ENCODE results near the gene GHITM. TPM values are rescaled to one million over a fixed set of nuclear protein-coding genes. Genes with fewer than 3 reads are reported as not detected.

GHITM gene
- total and polyA plus RNA-seq, 2 of the 8 experiments (the other 6 are each of a cell fraction or from before 2014, with no cell fraction given), result 86.2 to 97.0 TPM

DNA sequence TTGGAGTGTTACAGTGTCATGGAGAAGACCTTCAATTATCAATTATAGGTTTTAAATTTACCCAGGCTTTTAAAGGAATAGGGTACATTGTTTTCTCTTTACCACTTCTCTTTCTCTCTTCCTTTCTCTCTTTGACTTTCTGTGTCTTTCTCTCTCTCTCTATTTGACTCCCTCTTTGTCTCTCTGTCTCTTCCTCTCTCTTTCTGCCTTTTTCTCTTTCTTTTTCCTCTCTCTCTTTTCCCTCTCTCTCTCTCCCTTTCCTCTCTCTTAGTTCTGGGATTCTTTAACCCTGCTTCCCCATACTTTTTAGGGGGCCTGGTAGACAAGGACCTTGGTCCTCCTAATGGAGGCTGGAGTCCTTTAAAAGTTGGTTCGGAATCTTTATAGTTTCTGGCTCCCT lies 15.9 kb upstream of the GHITM start:
- Histone ChIP-seq H2AFZ (ENCODE audit: low read length) (no peak overlapping the region), H3K4me2 (ENCODE audit: insufficient read depth in 1 of 2, low read depth in 2 of 2, low read length in 2 of 2) (no peak overlapping the region), H4K5ac (ENCODE audit: insufficient read length, low read depth, low read length) (no peak overlapping the region), H2BK12ac (ENCODE audit: low read depth, low read length) (no peak overlapping the region), H3K18ac (ENCODE audit: extremely low read depth, low read length) (no peak overlapping the region), H2BK15ac (ENCODE audit: low read length) (no peak overlapping the region), H3K27ac (ENCODE audit: low read depth, low read length) (no peak overlapping the region), H3K9me3 (ENCODE audit: insufficient read depth in 2 of 2, low read depth in 1 of 2, low read length in 1 of 2) (peaks cover 20 to 23% of the 10 kb centered on the region in 2 experiments), H3K9ac (replicated peaks in 1 of 4; ENCODE audit: extremely low read depth in 1 of 4, low read depth in 3 of 4, low read length in 3 of 4) (no peak overlapping the region), H2AK5ac (ENCODE audit: low read depth, low read length) (no peak overlapping the region), H3K4me3 (ENCODE audit: extremely low read depth in 1 of 4, insufficient read depth in 2 of 4, low read depth in 3 of 4, low read length in 4 of 4) (no peak overlapping the region), H2BK5ac (ENCODE audit: low read depth, low read length) (no peak overlapping the region), H3K27me3 (replicated peaks in 1 of 4; ENCODE audit: control insufficient read depth in 3 of 4, extremely low read depth in 1 of 4, insufficient read depth in 3 of 4, low read length in 3 of 4) (no peaks in the 10 kb centered on the region), H3K36me3 (ENCODE audit: control insufficient read depth in 2 of 4, insufficient read depth in 4 of 4, low read length in 3 of 4) (no peaks in the 10 kb centered on the region), H4K20me1 (replicated peaks in 1 of 2; ENCODE audit: control insufficient read depth in 1 of 2, insufficient read depth in 2 of 2, low read length in 2 of 2) (no peaks in the 10 kb centered on the region), H2BK20ac (ENCODE audit: low read length) (no peak overlapping the region), H4K91ac (replicated peaks; ENCODE audit: insufficient read length, low read length) (no peak overlapping the region), H3K79me1 (ENCODE audit: low read depth, low read length) (no peaks in the 10 kb centered on the region), H3K4ac (replicated peaks; ENCODE audit: insufficient read length, low read depth, low read length) (no peak overlapping the region), H3K79me2 (ENCODE audit: control insufficient read depth in 1 of 2, insufficient read depth in 2 of 2, low read length in 2 of 2) (no peaks in the 10 kb centered on the region), H3K23me2 (ENCODE audit: low read depth, low read length) (peaks cover 1% of the 10 kb centered on the region; the same call in 1 of the 2 replicates), H2BK120ac (replicated peaks; ENCODE audit: low read depth, low read length) (no peak overlapping the region), H3K14ac (ENCODE audit: insufficient read length) (no peak overlapping the region), H4K8ac (ENCODE audit: extremely low read depth, insufficient read depth, low read length) (no peak overlapping the region), H3K23ac (ENCODE audit: insufficient read length) (no peak overlapping the region), H3K4me1 (replicated peaks in 1 of 4; ENCODE audit: control insufficient read depth in 3 of 4, insufficient read depth in 4 of 4, low read length in 3 of 4) (no peaks in the 10 kb centered on the region), H3K56ac (replicated peaks; ENCODE audit: insufficient read length, low read depth, low read length) (no peak overlapping the region)
- DNase-seq (ENCODE audit: low read depth in 1 of 2, low spot score in 2 of 2), result no peak
- ChIA-PET POLR2A (ENCODE audit: partially characterized antibody) (no interaction called here), CTCF (ENCODE audit: partially characterized antibody) (interaction anchor here (0.7 to 1.5 kb wide), 2 partner anchors 9 to 77 kb away, joined by 3 to 6 read pairs; no protein-coding TSS in a partner anchor)
- 100% methylated on average over 1 of the region's 1 CpG; no CpG with 5 or more reads in 1 of the 2 experiments for WGBS, 2 experiments (ENCODE audit: extremely low coverage in 1 of 2, insufficient coverage in 1 of 2, insufficient read length in 1 of 2, insufficient replicate concordance in 2 of 2, low coverage in 1 of 2, low lambda C conversion rate in 2 of 2, missing lambda C conversion rate in 1 of 2)
- FAIRE-seq, result no peak
- TF ChIP-seq TAF1 (IDR thresholded peaks at IDR 0.05; ENCODE audit: low read depth, low read length) (no peak), ATF3 (IDR thresholded peaks at IDR 0.05; ENCODE audit: insufficient read depth, low read depth, low read length) (no peak), EZH2 (IDR thresholded peaks at IDR 0.05; ENCODE audit: low read depth, low read length, severe bottlenecking) (no peak)

All from H1 (cell line).